Activated T-cell treated with anti-CD3 and anti-CD28 coated beads, Interleukin-2, amount 50 U/mL, for 1 hour (primary cell): ENCODE measurements around the gene DRC7.

ENCODE experiments used
- DNase-seq: peaks from one replicate; pipeline ENCODE4 v3.0.0-alpha.2; 2020

The DRC7 gene, protein sequence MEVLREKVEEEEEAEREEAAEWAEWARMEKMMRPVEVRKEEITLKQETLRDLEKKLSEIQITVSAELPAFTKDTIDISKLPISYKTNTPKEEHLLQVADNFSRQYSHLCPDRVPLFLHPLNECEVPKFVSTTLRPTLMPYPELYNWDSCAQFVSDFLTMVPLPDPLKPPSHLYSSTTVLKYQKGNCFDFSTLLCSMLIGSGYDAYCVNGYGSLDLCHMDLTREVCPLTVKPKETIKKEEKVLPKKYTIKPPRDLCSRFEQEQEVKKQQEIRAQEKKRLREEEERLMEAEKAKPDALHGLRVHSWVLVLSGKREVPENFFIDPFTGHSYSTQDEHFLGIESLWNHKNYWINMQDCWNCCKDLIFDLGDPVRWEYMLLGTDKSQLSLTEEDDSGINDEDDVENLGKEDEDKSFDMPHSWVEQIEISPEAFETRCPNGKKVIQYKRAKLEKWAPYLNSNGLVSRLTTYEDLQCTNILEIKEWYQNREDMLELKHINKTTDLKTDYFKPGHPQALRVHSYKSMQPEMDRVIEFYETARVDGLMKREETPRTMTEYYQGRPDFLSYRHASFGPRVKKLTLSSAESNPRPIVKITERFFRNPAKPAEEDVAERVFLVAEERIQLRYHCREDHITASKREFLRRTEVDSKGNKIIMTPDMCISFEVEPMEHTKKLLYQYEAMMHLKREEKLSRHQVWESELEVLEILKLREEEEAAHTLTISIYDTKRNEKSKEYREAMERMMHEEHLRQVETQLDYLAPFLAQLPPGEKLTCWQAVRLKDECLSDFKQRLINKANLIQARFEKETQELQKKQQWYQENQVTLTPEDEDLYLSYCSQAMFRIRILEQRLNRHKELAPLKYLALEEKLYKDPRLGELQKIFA

GRCh38 chr16:57694725-57695679 is at the start of gene DRC7:
TSS of gene DRC7 (plus strand) at chr16:57694806. CDS start at chr16:57697950, 3,144 bp downstream.
- DNase-seq: no peak

- DNase-seq: no peak
Observed at GRCh38 chr16:57645169-57645568, 49.4 kb upstream of the DRC7 start.

- DNase-seq: no peak
Observed at GRCh38 chr16:57645691-57646387, 48.8 kb upstream of the DRC7 start.

DNA sequence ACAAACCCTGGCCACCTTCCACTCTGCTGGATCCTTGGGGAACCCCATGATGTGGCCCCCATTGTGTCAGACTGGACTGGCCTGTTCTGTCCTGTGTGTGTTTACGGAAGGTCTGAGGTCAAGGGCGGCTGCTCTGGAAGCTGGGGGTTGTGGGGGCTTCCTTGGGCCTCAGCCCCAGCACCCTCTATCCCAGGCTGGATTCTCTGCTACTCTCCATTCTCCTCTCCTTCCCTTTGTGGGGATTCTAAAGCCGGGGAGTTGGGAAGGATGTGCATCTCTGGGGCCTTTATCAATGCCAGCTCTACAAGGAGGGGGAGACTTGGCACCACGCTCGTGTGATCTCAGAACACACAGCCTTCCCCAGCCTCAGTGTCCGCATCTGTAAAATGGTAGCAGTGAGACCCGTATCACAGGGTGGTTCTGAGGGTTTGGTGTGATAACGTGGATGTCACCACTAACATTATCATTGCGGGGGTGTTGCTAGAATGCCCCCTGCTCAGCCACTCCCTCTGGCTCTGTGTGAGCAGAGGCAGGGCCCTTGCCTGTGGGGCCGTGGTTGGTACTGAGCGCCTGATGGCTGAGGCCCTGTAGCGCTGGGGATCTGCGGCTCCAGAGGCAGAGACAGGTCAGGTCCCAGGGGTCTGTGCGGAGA is 48.1 kb upstream of the DRC7 start:
- no peak for DNase-seq

DNA sequence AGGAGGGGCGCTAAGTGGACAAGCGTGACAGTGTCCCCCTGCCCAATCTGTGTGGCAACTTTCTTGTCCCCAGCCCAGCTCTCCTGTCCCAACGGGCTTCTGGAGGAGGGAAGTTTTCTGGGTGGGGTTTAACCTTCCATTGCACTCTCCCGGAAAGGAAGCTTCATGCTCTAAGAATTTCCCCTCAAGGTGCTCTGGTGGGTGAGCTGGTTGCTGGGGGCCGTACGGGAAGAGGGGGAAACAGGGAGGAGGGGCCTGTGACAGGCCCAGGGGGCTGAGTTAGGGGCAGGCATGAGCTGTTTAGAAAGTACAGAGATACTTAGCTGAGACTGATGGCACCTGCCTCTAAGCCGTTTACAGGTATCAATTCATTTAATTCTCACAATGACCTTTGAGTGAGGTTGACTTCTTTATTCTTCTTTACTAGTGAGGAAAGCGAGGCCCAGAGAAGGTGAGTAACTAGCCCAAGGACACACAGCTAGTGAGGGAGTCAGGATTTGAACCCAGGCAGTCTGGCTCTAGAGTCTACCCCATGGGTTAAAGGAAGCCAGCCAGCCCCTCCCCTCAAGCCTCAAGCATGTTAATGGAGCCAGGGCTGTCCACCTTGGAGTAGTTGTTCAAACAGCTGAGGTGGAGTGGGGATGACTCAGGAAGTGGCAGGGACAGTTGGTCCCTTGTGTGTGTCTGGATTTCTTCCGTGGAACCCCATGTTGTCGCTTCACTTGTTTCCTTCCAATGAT is 47.3 kb upstream of the DRC7 start:
- no peak for DNase-seq

- no peak for DNase-seq
Observed at GRCh38 chr16:57648125-57648524, 46.5 kb upstream of the DRC7 start.

GRCh38 chr16:57648581-57649442 is 45.8 kb upstream of the DRC7 start:
- peak; percentile 88 for DNase-seq

DNA sequence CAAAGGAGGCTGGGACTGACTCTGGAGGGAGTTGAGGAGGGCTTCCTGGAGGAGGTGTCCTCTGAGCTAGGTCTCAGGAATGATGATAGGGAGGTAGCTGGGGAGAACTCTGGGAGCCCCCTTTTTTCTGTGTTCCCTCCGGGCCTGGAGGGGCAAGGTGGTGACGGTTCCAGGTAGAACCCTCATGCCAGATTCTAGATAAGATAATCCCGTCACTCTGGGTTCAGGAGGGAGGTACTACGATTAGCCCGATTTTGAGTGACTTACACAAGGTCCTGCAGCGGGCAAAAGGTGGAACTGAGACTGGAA is 45.2 kb upstream of the DRC7 start:
- DNase-seq: no peak

GRCh38 chr16:57649846-57650245 is 44.8 kb upstream of the DRC7 start:
- no peak for DNase-seq

DNA sequence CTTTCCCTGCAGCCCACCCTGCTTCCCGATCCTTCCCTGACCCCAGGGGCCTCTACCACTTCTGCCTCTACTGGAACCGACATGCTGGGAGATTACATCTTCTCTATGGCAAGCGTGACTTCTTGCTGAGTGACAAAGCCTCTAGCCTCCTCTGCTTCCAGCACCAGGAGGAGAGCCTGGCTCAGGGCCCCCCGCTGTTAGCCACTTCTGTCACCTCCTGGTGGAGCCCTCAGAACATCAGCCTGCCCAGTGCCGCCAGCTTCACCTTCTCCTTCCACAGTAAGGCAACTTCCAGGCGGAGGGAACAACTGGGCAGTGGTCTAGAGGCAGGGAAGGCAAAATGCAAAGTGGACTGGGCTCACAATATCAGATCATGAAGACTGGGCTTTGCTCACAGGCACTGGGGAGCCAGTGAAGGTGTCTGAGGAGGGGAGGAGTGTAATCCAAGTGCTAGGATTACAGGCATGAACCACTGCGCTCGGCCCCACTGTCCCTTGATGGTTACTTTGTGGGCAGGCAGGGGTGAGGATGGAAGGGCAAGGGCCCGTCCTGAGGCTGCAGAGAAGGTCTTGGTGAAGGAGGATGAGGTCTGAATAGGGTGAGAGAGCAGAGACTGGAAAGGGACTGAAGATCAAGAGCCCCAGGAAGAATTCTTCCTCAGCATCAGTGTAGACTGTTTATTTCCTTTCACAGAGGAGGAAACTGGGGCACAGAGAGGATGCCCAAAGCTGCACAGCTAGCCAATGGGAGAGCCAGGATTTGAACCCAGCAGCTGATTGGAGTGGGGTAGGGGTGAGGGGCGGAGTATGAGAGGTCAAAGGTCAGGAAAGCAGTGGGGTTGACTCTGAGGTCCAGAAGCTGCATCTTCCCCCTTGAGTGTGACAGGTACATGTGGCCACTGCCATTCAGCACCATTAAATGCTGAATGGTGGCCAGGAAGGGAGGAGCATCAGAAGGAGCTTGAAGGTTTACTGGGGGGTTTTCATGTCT is 43.0 kb upstream of the DRC7 start:
- DNase-seq: no peak

DNA sequence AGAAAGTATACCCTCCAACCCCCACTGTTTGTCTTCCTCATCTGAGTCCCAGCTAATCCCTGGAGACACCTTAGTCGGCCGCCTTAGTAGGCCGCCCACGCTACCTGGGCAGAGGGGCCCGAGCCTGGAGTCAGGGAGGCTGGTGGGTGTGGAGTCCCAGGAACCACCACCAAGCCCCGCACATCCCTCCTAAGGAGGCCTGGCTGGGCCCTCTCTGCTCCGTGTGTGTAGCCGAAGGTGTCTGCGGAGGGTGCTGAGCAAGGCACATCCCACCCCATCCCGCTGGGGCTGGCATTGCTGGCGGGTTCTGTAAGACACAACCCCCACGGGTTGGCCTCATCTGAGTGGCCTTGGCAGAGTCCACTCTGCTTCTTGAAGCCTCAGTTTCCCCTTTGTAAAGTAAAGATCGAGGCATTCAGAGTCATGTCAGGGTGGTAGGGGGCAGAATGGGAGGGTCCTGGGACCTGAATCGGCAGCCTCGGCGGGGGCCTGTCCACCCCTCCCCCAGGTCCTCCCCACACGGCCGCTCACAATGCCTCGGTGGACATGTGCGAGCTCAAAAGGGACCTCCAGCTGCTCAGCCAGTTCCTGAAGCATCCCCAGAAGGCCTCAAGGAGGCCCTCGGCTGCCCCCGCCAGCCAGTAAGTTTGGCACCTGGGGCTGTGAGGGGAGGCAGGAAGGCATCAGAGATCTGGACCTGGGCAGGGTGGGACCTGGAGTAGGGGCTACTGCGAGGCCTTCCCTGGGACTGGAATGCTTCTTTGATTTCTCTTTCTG is 41.7 kb upstream of the DRC7 start:
- no peak for DNase-seq

- DNase-seq: no peak
Observed at GRCh38 chr16:57653936-57654335, 40.7 kb upstream of the DRC7 start.

- no peak for DNase-seq
Observed at GRCh38 chr16:57656342-57656955, 38.2 kb upstream of the DRC7 start.

GRCh38 chr16:57657228-57657627 is 37.4 kb upstream of the DRC7 start:
- no peak for DNase-seq

GRCh38 chr16:57658130-57658877 is 36.3 kb upstream of the DRC7 start:
- no peak for DNase-seq

DNA sequence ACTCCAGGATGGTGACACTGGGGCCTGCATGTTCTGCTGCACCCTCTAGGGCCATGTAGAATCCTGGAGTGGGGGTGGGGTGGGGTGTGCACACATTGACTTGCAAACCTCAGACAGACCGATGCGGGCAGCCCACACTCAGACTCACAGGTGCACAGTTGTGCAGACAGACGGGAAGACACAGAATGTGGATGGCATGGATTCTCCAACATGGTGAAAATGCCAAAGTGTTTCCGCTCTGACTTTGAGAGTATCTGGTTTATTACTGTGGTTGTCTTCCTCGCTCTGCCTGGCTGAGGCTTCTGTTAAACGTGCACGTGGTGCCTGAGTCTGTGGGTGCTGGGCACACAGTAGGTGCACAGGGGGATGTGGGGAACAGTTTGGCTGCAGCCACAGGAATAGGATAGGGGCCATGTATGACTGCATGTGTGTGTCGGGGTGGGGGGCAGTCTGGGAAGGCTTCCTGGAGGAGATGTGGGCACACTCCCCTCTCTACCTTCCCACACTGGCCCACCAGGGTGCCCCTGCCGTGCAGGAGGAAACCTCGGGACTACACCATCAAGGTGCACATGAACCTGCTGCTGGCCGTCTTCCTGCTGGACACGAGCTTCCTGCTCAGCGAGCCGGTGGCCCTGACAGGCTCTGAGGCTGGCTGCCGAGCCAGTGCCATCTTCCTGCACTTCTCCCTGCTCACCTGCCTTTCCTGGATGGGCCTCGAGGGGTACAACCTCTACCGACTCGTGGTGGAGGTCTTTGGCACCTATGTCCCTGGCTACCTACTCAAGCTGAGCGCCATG is 35.5 kb upstream of the DRC7 start:
- DNase-seq: no peak
